ENCODE results near the gene SKIDA1.

SKIDA1 gene

GRCh38 chr10:21473541-21473940 lies 51.9 kb downstream of the SKIDA1 start:
- DNase-seq: no peak

- no peak for DNase-seq
Measured at GRCh38 chr10:21473135-21473534, 52.3 kb downstream of the SKIDA1 start.

GRCh38 chr10:21468086-21468485 lies 57.4 kb downstream of the SKIDA1 start:
- DNase-seq: no peak

DNA sequence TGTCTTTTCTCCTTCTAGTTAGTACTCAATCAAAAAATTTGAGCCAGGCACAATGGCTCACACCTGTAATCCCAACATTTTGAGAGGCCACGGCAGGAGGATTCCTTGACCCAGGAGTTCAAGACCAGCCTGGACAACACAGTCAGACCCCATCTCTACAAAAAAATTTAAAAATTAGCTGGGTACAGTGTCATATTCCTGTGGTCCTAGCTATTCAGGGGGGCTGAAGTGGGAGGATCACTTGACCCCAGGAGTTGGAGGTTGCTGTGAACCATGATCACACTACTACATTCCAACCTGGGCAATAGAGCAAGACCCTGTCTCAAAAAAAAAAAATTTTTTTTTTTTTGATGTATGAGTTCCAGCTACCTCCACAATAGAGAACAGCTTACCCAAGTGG lies 57.8 kb downstream of the SKIDA1 start:
- no peak for DNase-seq

GRCh38 chr10:21464134-21464533 lies 61.3 kb downstream of the SKIDA1 start:
- DNase-seq: no peak

All from HCEC 1CT (cell line).